Mesodermal cell (in vitro differentiated cells): ENCODE results near the gene HMGXB3.

Source experiments
- H3K27ac ChIP-seq: 2 replicates; pipeline ENCODE4 v1.7.0; 2013; ENCODE audit warnings: mild to moderate bottlenecking, low read depth, low read length, moderate library complexity; ENCODE audit not compliant: severe bottlenecking
- H3K36me3 ChIP-seq: 2 replicates; pipeline ENCODE4 v1.7.1; 2013; ENCODE audit warnings: mild to moderate bottlenecking, low read length, moderate library complexity; ENCODE audit not compliant: control insufficient read depth, insufficient read depth
- H3K4me1 ChIP-seq: one replicate; pipeline ENCODE4 v1.7.1; 2013; ENCODE audit warnings: mild to moderate bottlenecking, low read length; ENCODE audit not compliant: insufficient read depth, control insufficient read depth, poor library complexity, severe bottlenecking
- H3K4me3 ChIP-seq: 2 replicates; pipeline ENCODE4 v1.7.0; 2013; ENCODE audit warnings: low read length, control low read depth, mild to moderate bottlenecking; ENCODE audit not compliant: insufficient read depth, poor library complexity, severe bottlenecking; ENCODE audit errors: extremely low read depth
- H3K9me3 ChIP-seq: 2 replicates; pipeline ENCODE4 v1.7.1; 2013; ENCODE audit warnings: mild to moderate bottlenecking, low read length, moderate library complexity; ENCODE audit not compliant: control insufficient read depth
- WGBS, 2 experiments: methylation state at CpG; one replicate each; pipeline ENCODE4 v1.1.5; 2013; ENCODE audit warnings: missing lambda C conversion rate in 2 of 2; ENCODE audit not compliant: insufficient coverage in 2 of 2; 5-methylcytosine and 5-hydroxymethylcytosine counted together

The HMGXB3 gene

GRCh38 chr5:150053713-150054392, 53.3 kb downstream of the HMGXB3 start:
- Histone ChIP-seq H3K4me1 (peaks cover 17% of the 10 kb centered on the region), H3K36me3 (peaks cover 67% of the 10 kb centered on the region), H3K4me3 (no peak overlapping the region), H3K9me3 (no peaks in the 10 kb centered on the region), H3K27ac (no peak overlapping the region)
- WGBS, 2 experiments = 91 to 99% methylated on average over 8 of the region's 14 CpGs

- peaks cover 17% of the 10 kb centered on the region for H3K4me1 ChIP-seq
- H3K9me3 ChIP-seq = no peaks in the 10 kb centered on the region
- peaks cover 60% of the 10 kb centered on the region for H3K36me3 ChIP-seq
- H3K4me3 ChIP-seq = no peak overlapping the region
- no peak overlapping the region for H3K27ac ChIP-seq
- WGBS, 2 experiments = 80% methylated on average over 1 of the region's 2 CpGs; no CpG with 5 or more reads in 1 of the 2 experiments
Observed at GRCh38 chr5:150054569-150054968, 54.0 kb downstream of the HMGXB3 start.

GRCh38 chr5:150055326-150056074, 55.0 kb downstream of the HMGXB3 start:
- Histone ChIP-seq H3K4me1 (peaks cover 17% of the 10 kb centered on the region), H3K36me3 (peaks cover 51% of the 10 kb centered on the region), H3K4me3 (no peak overlapping the region), H3K27ac (no peak overlapping the region), H3K9me3 (no peaks in the 10 kb centered on the region)
- WGBS, 2 experiments = 97% methylated on average over 13 to 14 of the region's 14 CpGs

GRCh38 chr5:150056075-150056443, 55.5 kb downstream of the HMGXB3 start:
- Histone ChIP-seq H3K36me3 (peaks cover 45% of the 10 kb centered on the region), H3K27ac (no peak overlapping the region), H3K9me3 (no peaks in the 10 kb centered on the region), H3K4me1 (peaks cover 17% of the 10 kb centered on the region), H3K4me3 (no peak overlapping the region)
- 95% methylated on average over 8 to 9 of the region's 9 CpGs for WGBS, 2 experiments

GRCh38 chr5:150057052-150057451, 56.5 kb downstream of the HMGXB3 start:
- Histone ChIP-seq H3K36me3 (peaks cover 35% of the 10 kb centered on the region), H3K4me1 (peaks cover 17% of the 10 kb centered on the region), H3K4me3 (no peak overlapping the region), H3K9me3 (no peaks in the 10 kb centered on the region), H3K27ac (no peak overlapping the region)
- 93 to 97% methylated on average over 5 to 6 of the region's 8 CpGs for WGBS, 2 experiments

GRCh38 chr5:150057511-150057910, 57.0 kb downstream of the HMGXB3 start:
- H3K9me3 ChIP-seq = no peaks in the 10 kb centered on the region
- H3K27ac ChIP-seq = no peak overlapping the region
- peaks cover 31% of the 10 kb centered on the region for H3K36me3 ChIP-seq
- 87 to 89% methylated on average over 2 of the region's 2 CpGs for WGBS, 2 experiments
- peaks cover 13% of the 10 kb centered on the region for H3K4me1 ChIP-seq
- H3K4me3 ChIP-seq = no peak overlapping the region

GRCh38 chr5:150057996-150058395, 57.5 kb downstream of the HMGXB3 start:
- Histone ChIP-seq H3K36me3 (peaks cover 26% of the 10 kb centered on the region), H3K4me3 (no peak overlapping the region), H3K27ac (no peak overlapping the region), H3K9me3 (no peaks in the 10 kb centered on the region), H3K4me1 (peaks cover 9% of the 10 kb centered on the region)
- WGBS, 2 experiments = 38 to 64% methylated on average over 4 of the region's 5 CpGs

- Histone ChIP-seq H3K4me3 (no peak overlapping the region), H3K4me1 (peaks cover 4% of the 10 kb centered on the region), H3K36me3 (peaks cover 22% of the 10 kb centered on the region), H3K27ac (no peak overlapping the region), H3K9me3 (no peaks in the 10 kb centered on the region)
- WGBS, 2 experiments = 91 to 95% methylated on average over 5 of the region's 6 CpGs
Observed at GRCh38 chr5:150058480-150059126, 58.1 kb downstream of the HMGXB3 start.

GRCh38 chr5:150059623-150060022, 59.1 kb downstream of the HMGXB3 start:
- peaks cover 12% of the 10 kb centered on the region for H3K36me3 ChIP-seq
- H3K27ac ChIP-seq = no peak overlapping the region
- 93 to 95% methylated on average over 11 of the region's 11 CpGs for WGBS, 2 experiments
- no peak overlapping the region for H3K4me3 ChIP-seq
- peaks cover 7% of the 10 kb centered on the region for H3K4me1 ChIP-seq
- H3K9me3 ChIP-seq = no peaks in the 10 kb centered on the region

- 75 to 83% methylated on average over 2 to 7 of the region's 7 CpGs for WGBS, 2 experiments
Observed at GRCh38 chr5:150060471-150060870, 59.9 kb downstream of the HMGXB3 start.

More at GRCh38 chr5:150060471-150060870, 59.9 kb downstream of the HMGXB3 start:
- H3K27ac ChIP-seq = no peak overlapping the region
- H3K4me1 ChIP-seq = peaks cover 11% of the 10 kb centered on the region
- H3K9me3 ChIP-seq = no peaks in the 10 kb centered on the region
- peaks cover 6% of the 10 kb centered on the region for H3K36me3 ChIP-seq
- H3K4me3 ChIP-seq = no peak overlapping the region
